Osteoblast (primary cell): ENCODE measurements around the gene ATXN7L1. TPM values are rescaled to one million over a fixed set of nuclear protein-coding genes. Genes with fewer than 3 reads are reported as not detected.

Source experiments
- DNase-seq: peaks from one replicate; pipeline ENCODE4 v3.0.0; 2011; ENCODE audit warnings: low spot score, mixed read lengths; ENCODE audit not compliant: insufficient read length; ENCODE audit errors: missing footprints
- H2AFZ ChIP-seq: 2 replicates; pipeline ENCODE4 v1.6.0; 2011; ENCODE audit warnings: mild to moderate bottlenecking, low read length
- H3K27ac ChIP-seq: 2 replicates; pipeline ENCODE4 v1.5.1; 2011; ENCODE audit warnings: mild to moderate bottlenecking, low read depth, low read length, moderate library complexity
- H3K27me3 ChIP-seq: 2 replicates; pipeline ENCODE4 v1.6.0; 2012; ENCODE audit warnings: mild to moderate bottlenecking, control low read depth, inconsistent platforms, low read length, moderate library complexity; ENCODE audit not compliant: insufficient read depth
- H3K36me3 ChIP-seq: 2 replicates; pipeline ENCODE4 v1.5.1; 2011; ENCODE audit warnings: mild to moderate bottlenecking, low read length, control low read depth, moderate library complexity; ENCODE audit not compliant: insufficient read depth
- H3K4me1 ChIP-seq: 2 replicates; pipeline ENCODE4 v1.5.1; 2011; ENCODE audit warnings: mild to moderate bottlenecking, low read length, control low read depth, moderate library complexity; ENCODE audit not compliant: insufficient read depth
- H3K4me2 ChIP-seq: 2 replicates; pipeline ENCODE4 v1.6.0; 2011; ENCODE audit warnings: mild to moderate bottlenecking, low read length; ENCODE audit not compliant: insufficient read depth
- H3K4me3 ChIP-seq: fragments of 200-600 bp; sonication (generic); 3 replicates; pipeline ENCODE4 v1.5.1; 2012; ENCODE audit warnings: mild to moderate bottlenecking, low read length, inconsistent platforms; ENCODE audit not compliant: insufficient read depth
- H3K79me2 ChIP-seq: 2 replicates; pipeline ENCODE4 v1.6.0; 2012; ENCODE audit warnings: mild to moderate bottlenecking, low read length, control low read depth, inconsistent platforms; ENCODE audit not compliant: insufficient read depth
- H3K9me3 ChIP-seq: 2 replicates; pipeline ENCODE4 v1.5.1; 2011; ENCODE audit warnings: low read depth, low read length, control low read depth
- H4K20me1 ChIP-seq: 2 replicates; pipeline ENCODE4 v1.6.0; 2012; ENCODE audit warnings: mild to moderate bottlenecking, low read length, control low read depth; ENCODE audit not compliant: insufficient read depth
- total RNA-seq: library from RNA; depleted of rRNA; stranded (reverse); fragments of >200 nt; gene quantifications from 2 replicates; pipeline ENCODE4 v1.2.3, GENCODE V29; 2012
- TF ChIP-seq, protein P1 (sequence below): IDR thresholded peaks from 2 replicates; pipeline ENCODE4 v1.5.1; 2011; ENCODE audit warnings: mild to moderate bottlenecking, low read depth, low read length, moderate library complexity; ENCODE audit errors: extremely low read depth

ATXN7L1 gene
- total RNA-seq, 1 donor = 9.0 TPM

DNA sequence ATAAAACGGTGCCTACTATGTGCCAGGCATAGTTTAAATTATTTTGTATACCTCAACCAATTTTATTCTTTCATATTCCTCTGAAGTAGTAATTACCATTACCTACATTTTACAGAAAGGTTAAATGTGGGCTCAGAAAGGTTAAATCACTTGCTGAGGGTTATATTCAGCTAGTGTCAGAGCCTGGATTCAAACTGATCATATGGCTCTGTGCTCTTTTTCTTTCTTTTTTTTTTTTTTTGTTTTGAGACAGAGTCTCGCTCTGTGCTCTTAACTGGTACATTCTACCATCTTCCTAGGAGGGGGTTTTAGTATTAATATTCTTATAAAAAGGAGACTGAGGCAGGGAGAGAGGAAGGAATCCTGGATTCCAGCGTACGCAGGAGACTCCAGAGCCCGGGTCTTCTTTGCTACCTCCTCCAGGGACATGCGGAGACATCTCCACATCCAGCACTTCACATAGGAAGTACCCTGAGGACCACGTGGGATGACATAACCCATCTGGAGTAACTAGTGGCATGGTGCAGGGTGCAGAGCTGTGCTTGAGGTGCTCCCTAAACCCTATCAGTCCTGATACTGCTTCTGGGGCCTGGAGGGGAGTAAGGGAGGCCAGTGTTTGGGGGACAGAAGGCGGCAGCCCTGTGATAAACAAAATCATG lies 29.6 kb upstream of the ATXN7L1 start:
- Histone ChIP-seq H4K20me1 (no peaks in the 10 kb centered on the region), H3K27me3 (no peaks in the 10 kb centered on the region), H3K4me3 (no peak overlapping the region), H3K79me2 (no peaks in the 10 kb centered on the region), H3K27ac (no peak overlapping the region), H3K36me3 (no peaks in the 10 kb centered on the region), H3K4me2 (no peak overlapping the region), H3K4me1 (no peaks in the 10 kb centered on the region), H3K9me3 (peaks cover 3% of the 10 kb centered on the region), H2AFZ (no peak overlapping the region)
- no peak for DNase-seq
- TF ChIP-seq, protein P1, sequence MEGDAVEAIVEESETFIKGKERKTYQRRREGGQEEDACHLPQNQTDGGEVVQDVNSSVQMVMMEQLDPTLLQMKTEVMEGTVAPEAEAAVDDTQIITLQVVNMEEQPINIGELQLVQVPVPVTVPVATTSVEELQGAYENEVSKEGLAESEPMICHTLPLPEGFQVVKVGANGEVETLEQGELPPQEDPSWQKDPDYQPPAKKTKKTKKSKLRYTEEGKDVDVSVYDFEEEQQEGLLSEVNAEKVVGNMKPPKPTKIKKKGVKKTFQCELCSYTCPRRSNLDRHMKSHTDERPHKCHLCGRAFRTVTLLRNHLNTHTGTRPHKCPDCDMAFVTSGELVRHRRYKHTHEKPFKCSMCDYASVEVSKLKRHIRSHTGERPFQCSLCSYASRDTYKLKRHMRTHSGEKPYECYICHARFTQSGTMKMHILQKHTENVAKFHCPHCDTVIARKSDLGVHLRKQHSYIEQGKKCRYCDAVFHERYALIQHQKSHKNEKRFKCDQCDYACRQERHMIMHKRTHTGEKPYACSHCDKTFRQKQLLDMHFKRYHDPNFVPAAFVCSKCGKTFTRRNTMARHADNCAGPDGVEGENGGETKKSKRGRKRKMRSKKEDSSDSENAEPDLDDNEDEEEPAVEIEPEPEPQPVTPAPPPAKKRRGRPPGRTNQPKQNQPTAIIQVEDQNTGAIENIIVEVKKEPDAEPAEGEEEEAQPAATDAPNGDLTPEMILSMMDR = no peak

DNA sequence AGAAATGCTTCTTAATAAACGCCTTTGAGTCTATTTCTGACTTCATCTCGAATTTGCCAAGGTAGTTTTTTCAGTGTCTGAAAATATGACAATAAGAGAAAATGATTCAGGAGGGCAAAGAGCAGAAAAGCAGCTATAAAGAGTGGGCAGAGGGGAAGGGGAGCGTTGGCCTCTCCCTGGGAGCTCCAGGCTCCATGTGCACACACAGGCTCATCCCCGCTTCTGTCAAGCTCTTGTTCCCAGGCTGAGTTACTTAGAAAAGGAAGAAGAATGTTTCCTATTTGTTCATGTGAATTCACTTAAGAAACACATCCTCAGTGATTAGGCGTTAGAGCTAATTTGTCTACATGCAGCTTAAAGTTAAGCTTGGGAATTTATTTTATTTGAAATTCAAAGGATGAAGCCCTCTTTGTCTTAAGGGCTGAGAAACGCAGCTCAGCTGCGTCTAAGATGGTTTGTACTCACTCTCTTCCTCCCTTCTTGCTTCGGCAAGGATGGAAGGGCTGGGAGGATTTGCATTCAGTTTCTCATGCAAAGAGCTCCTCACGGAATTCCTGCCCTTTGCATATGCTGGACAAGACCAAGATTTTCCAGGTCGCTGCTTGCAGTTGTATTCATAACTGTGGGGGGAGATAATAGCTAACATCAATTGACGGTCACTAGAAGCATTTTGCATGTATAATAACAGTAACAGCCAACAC lies 29.0 kb upstream of the ATXN7L1 start:
- H4K20me1 ChIP-seq = no peaks in the 10 kb centered on the region
- H3K79me2 ChIP-seq = no peaks in the 10 kb centered on the region
- no peak overlapping the region for H3K4me2 ChIP-seq
- peaks cover 3% of the 10 kb centered on the region for H3K9me3 ChIP-seq
- H3K36me3 ChIP-seq = no peaks in the 10 kb centered on the region
- no peaks in the 10 kb centered on the region for H3K4me1 ChIP-seq
- no peak overlapping the region for H3K27ac ChIP-seq
- TF ChIP-seq, protein P1 = no peak
- H3K4me3 ChIP-seq = no peak overlapping the region
- DNase-seq = no peak
- no peak overlapping the region for H2AFZ ChIP-seq
- H3K27me3 ChIP-seq = no peaks in the 10 kb centered on the region

DNA sequence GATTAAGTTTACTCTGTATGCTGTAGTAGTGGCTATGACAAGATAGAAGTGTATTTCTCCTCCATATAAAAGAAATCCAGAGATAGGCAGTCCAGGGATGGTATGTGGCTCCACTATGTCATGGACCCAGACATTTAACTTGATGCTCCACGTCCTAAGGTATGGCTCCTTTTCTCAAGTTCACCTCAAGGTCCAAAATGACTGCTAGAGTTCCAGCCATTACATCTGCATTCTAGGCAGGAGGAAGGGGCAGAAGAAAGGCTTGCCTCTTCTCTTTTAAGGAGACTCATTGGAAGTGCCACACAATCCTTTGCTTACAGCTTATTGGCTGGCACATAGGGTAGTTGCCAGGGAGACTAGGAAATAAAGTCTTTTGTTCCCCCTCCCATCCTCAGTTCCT lies 27.7 kb upstream of the ATXN7L1 start:
- no peaks in the 10 kb centered on the region for H3K4me1 ChIP-seq
- H2AFZ ChIP-seq = no peak overlapping the region
- TF ChIP-seq, protein P1 = no peak
- H3K27ac ChIP-seq = no peak overlapping the region
- H3K4me3 ChIP-seq = no peak overlapping the region
- H3K79me2 ChIP-seq = no peaks in the 10 kb centered on the region
- H3K4me2 ChIP-seq = no peak overlapping the region
- H3K27me3 ChIP-seq = no peaks in the 10 kb centered on the region
- no peaks in the 10 kb centered on the region for H4K20me1 ChIP-seq
- no peak for DNase-seq
- H3K9me3 ChIP-seq = peaks cover 3% of the 10 kb centered on the region
- H3K36me3 ChIP-seq = no peaks in the 10 kb centered on the region

DNA sequence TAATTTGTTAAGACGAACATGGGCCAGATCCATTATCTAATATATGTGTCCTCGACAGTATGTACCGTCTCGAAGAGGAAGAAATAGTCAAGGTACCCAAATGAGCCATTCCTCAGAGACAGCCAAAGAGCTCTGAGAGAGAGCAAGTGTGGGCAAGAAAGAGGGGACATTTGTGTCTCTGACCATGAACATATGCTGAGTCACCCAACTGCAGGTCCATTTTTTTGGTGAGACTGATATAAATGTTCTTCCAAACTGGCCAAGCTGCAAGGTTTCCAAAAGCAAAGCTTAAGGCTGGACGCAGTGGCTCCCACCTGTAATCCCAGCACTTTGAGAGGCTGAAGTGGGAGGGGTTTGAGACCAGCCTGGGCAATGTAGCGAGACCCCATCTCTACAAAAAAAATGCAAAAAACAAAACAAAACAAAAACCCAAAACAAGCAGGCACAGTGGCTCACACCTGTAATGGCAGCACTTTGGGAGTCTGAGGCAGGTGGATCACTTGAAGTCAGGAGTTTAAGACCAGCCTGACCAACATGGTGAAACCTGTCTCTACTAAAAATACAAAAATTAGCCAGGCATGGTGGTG lies 26.0 kb upstream of the ATXN7L1 start:
- Histone ChIP-seq H3K9me3 (peaks cover 3% of the 10 kb centered on the region), H2AFZ (no peak overlapping the region), H3K4me1 (no peaks in the 10 kb centered on the region), H3K4me3 (no peak overlapping the region), H3K4me2 (no peak overlapping the region), H4K20me1 (no peaks in the 10 kb centered on the region), H3K79me2 (no peaks in the 10 kb centered on the region), H3K36me3 (no peaks in the 10 kb centered on the region), H3K27me3 (no peaks in the 10 kb centered on the region), H3K27ac (no peak overlapping the region)
- DNase-seq = no peak
- TF ChIP-seq, protein P1 = no peak
